ENCODE measurements around the gene PLA2G4E.

PLA2G4E gene

DNA sequence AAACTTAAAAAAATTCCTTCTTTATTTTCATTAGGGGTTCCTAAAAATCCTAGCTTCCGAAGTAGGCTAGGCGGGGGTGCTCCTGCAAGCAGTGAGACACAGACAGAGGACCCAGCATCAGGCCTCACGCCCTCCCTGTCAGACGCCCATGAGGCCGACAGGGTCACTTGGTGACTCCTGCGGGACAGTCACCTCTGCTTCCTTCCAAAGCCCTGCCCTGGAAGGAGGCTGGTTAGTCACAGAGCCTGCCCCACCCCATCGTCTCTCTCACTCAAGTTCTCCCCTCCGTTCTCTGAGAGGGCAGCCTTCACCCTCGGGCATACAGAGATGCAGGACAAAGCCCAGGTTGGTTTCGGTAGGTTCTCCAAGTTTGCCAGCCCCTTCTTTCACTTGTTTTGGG lies 87.1 kb downstream of the PLA2G4E start:
- POLR2A ChIA-PET = no interaction called here
- TF ChIP-seq, protein P1, sequence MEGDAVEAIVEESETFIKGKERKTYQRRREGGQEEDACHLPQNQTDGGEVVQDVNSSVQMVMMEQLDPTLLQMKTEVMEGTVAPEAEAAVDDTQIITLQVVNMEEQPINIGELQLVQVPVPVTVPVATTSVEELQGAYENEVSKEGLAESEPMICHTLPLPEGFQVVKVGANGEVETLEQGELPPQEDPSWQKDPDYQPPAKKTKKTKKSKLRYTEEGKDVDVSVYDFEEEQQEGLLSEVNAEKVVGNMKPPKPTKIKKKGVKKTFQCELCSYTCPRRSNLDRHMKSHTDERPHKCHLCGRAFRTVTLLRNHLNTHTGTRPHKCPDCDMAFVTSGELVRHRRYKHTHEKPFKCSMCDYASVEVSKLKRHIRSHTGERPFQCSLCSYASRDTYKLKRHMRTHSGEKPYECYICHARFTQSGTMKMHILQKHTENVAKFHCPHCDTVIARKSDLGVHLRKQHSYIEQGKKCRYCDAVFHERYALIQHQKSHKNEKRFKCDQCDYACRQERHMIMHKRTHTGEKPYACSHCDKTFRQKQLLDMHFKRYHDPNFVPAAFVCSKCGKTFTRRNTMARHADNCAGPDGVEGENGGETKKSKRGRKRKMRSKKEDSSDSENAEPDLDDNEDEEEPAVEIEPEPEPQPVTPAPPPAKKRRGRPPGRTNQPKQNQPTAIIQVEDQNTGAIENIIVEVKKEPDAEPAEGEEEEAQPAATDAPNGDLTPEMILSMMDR (IDR thresholded peaks at IDR 0.05; ENCODE audit: insufficient read depth, low read length, missing control alignments) = no peak
- DNase-seq (ENCODE audit: low read depth, low spot score) = no peak
- CTCF ChIA-PET = interaction anchor here (2.1 kb wide), 1 partner anchor 9 kb away, joined by 5 read pairs; no protein-coding TSS in a partner anchor
- H3K4me3 ChIP-seq (ENCODE audit: low read depth, low read length) = no peak overlapping the region

DNA sequence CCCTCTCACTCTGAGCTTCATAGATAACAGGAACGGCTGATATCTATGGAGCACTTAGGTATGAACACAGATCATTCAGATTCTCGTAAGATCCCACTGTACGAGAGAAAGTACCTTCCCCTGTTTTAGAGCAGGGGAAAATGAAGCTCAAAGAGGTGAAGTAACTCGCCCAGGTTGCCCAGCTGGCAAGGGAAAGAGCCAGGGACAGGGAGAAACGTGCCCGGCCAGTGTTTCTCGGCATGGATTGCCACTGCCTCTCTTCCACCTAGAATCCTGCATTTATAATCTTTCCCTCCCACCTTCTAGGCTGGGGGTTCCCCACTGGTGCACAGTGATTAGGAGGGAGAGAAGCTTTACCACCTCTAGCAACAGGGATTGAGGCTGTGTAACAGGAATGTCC lies 87.5 kb downstream of the PLA2G4E start:
- ChIA-PET CTCF (interaction anchor here (1.0 to 2.1 kb wide), 2 partner anchors 10 to 56 kb away, joined by 3 to 5 read pairs; no protein-coding TSS in a partner anchor), POLR2A (no interaction called here)
- TF ChIP-seq, protein P1 (IDR thresholded peaks at IDR 0.05; ENCODE audit: insufficient read depth, low read length, missing control alignments) = no peak
- DNase-seq (ENCODE audit: low read depth, low spot score) = no peak
- H3K4me3 ChIP-seq (ENCODE audit: low read depth, low read length) = no peak overlapping the region

DNA sequence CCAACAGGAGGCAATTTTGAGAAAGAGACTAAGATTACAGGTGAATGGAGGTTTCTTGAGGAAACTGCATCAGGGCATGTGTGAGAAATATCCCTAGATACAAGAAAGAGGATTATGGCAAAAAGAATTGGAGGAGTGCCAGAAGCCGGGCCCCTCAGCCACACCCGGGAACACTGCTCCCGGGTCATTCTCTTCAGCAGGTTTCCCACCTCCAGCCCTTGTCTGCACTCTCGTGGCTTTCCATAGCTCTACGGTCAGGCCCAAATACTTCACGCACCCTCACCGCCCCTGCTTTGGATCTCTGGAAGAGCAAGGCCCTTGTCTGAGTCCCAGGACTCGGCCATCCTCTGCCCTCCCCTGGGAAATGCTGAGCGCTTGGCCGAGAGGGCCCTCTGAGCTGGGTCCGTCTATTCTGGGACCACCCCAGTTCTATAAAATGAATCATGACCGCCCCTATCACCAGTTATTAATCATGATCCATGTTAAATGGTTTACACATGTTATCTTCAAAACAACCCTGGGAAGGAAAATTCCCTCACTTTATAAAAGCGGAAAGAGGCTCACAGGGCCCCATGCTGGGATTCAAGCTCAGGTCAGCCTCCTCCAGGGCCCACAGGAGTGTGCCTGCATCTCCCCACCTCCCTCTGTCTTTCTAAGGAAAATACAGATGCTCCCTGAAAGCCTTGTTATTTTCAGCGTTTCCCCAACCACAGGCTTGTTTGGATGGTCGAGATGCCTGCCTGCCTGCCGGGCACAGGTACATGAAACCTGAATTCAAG lies 88.1 kb downstream of the PLA2G4E start:
- no peak for DNase-seq (ENCODE audit: low read depth, low spot score)
- POLR2A ChIA-PET = no interaction called here
- H3K4me3 ChIP-seq (ENCODE audit: low read depth, low read length) = no peak overlapping the region
- TF ChIP-seq, protein P1 (IDR thresholded peaks at IDR 0.05; ENCODE audit: insufficient read depth, low read length, missing control alignments) = no peak
- CTCF ChIA-PET = interaction anchor here (1.0 to 2.1 kb wide), 2 partner anchors 11 to 57 kb away, joined by 3 to 5 read pairs; no protein-coding TSS in a partner anchor

DNA sequence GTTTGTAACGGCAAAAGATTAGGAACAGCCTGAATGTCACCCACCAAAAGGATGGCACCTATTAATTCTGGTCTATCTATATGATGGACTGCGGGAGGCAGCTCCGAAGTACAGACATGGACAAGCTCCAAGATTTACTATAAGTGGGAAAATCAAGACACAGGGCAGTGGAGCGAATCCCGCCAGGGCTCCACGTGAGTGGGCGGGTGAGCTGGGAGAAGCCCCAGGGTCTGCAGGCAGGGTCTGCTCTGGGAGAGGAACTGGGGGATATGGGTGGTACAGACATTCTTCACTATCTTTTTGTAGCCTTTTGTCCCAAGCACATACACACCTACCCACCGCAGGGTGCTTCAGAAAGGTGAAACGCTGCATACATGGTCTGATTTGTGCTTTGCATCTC lies 88.7 kb downstream of the PLA2G4E start:
- H3K4me3 ChIP-seq (ENCODE audit: low read depth, low read length) = no peak overlapping the region
- CTCF ChIA-PET = no interaction called here
- TF ChIP-seq, protein P1 (IDR thresholded peaks at IDR 0.05; ENCODE audit: insufficient read depth, low read length, missing control alignments) = no peak
- DNase-seq (ENCODE audit: low read depth, low spot score) = no peak
- POLR2A ChIA-PET = no interaction called here
